RCC 7860 (cell line): ENCODE data around the gene SEC22C.
"Not testable (repeated sequence)": the region's sequence is repeated elsewhere in the genome, so short reads cannot be mapped to it uniquely, and the experiment has no call there.

Experiments used
- DNase-seq: peaks from one replicate; pipeline ENCODE4 v3.0.0-alpha.2; 2015; ENCODE audit warnings: low spot score
- FAIRE-seq: peaks from 2 replicates; lab custom pipeline; 2012; peaks lifted over from hg19 to GRCh38; lab: Jason Lieb, UNC

SEC22C gene

DNA sequence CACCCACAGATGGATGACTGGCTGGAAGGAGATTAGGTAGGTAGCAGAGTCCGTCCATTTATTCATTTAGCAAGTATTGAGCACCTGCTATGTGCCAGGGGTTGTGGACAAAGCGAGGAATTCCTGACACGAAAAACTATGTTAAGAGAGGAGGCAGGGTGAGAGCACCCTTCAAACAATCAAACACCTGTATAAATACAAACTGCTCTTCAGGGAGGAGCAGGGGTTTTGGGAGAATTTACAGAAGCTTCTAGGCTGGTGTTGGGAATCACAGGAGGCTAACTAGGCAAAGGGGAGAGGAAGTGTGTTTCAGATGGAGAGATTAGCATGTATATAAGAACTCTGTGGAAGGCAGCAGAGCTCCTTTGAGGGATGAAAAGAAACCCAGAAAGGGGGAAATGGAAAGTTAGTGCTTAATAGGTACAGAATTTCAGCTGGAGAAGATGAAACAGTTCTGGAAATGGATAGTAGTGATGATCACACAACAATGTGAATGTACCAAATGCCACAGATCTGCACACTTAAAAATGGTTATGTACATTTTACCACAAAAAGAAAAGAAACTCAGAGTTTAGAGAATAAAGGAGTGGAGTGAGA is 805 bp upstream of the SEC22C start:
- FAIRE-seq (no peak), DNase-seq (no peak)

DNA sequence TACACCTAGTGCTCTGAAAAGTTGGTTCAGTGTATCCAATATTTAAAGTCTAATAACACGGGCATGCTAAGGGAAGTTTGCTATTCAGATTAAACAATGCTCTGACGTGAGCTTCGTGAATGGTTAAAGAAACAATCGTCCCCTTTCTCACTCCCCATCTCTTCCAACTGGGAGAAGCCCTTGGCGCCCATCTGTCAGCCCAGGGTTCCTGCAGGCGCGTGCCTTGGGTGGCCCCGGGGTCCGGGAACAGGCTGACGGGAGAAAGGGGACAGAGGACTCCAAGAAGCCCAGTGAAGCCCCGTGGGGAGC is 413 bp downstream of the SEC22C start:
- DNase-seq (no peak), FAIRE-seq (no peak)

DNA sequence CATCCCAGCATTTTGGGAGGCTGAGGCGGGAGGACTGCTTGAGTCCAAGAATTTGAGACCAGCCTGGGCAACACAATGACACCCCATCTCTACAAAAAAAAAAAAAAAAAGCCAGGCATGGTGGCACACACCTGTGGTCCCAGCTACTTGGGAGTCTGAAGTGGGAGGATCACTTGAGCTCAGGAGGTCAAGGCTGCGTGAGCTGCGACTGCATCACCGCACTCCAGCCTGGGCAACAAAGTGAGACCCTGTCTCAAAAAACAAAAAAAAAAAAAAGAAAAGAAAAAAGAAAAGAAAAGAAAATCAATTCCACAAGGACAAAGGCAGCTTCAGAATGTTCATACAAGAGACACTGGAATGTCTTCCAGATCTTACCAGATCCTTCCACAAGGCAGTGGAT is 2.4 kb downstream of the SEC22C start:
- not testable (repeated sequence) for DNase-seq, FAIRE-seq

DNA sequence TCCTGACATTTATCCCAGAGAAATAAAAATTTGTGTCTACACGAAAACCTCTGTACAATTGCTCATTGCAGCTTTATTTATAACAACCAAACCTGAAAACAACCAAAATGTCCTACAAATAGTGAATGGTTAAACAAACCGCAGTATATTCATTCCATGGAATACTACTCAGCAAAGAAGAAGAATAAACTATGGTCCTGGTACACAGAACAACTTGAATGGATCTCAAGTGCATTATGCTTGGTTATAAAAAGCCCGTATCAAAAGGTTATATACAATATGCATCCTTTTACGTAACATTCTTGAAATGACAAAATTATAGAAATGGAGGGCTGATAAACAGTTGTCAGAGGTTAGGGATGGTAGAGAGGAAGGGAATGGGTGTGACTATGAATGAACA is 3.7 kb downstream of the SEC22C start:
- FAIRE-seq: no peak
- no peak for DNase-seq

DNA sequence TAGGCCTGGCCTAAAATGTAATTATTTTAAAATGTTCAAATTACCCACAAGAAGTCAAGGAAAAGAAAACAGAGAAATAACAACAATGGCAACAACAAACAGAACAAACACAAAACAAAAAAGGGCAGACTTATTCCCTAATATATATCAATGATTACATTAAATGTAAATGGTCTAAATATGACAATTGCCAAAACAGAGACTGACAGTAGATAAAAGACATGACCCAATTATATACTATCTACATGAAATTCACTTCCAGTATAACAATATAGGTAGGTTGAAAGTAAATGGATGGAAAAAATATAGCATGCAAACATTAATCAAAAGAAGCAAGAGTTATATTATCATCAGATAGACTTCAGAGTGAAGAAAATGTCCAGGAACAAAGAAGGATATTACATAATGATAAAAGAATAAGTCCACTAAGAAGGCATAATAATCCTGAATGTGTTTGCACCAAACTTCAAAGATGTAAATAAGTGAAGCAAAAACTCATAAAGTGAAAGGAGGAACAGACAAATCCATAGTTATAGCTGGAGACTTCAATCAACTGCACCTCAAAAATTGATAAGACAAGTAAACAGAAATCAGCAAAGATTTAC is 6.5 kb downstream of the SEC22C start:
- no peak for FAIRE-seq
- no peak for DNase-seq

DNA sequence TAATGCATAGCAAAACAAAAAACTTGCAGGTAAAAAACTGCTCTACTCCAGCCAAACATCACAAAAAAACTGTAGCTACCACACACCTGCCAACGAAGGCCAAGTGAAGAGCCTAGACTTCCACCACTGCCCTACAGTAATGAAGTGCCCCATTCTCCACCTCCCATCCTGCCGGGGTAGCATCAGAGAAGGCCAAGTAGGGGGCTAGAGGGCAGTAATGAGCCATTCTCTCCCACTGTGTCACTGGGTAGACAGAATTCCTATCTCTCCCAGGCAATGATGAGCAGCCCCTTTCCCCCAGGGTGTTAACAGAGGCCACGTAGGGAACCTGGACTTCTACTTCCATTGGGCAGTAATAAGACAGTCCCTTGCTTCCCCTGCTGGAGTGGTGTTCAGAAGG is 9.5 kb downstream of the SEC22C start:
- DNase-seq (peak; percentile 20), FAIRE-seq (no peak)

DNA sequence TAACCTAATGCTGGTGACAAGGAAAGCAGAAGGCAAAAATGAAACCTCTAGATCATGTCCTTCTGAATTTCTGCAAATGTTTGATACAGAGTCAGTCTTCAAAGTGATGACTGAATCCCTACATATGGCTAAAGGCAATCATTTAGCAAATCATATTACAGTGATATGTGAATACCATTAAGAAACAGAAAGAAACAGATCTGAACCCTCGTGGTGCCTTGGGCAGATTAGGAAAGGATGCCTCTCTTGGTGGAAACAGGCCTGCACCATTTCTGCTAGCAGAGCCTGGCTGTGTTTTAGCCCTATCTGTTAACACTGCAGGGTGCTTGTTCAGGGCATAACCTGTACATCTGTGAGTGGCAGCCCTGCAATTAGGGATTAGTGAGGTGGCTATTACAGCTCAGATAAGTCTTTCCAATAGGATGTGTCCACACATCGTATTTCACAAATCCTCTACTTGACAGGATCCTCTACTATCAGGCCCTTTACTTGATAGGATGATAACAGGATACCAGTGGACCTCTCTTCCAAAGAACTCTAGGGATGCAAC is 12.1 kb downstream of the SEC22C start:
- DNase-seq: no peak
- no peak for FAIRE-seq

DNA sequence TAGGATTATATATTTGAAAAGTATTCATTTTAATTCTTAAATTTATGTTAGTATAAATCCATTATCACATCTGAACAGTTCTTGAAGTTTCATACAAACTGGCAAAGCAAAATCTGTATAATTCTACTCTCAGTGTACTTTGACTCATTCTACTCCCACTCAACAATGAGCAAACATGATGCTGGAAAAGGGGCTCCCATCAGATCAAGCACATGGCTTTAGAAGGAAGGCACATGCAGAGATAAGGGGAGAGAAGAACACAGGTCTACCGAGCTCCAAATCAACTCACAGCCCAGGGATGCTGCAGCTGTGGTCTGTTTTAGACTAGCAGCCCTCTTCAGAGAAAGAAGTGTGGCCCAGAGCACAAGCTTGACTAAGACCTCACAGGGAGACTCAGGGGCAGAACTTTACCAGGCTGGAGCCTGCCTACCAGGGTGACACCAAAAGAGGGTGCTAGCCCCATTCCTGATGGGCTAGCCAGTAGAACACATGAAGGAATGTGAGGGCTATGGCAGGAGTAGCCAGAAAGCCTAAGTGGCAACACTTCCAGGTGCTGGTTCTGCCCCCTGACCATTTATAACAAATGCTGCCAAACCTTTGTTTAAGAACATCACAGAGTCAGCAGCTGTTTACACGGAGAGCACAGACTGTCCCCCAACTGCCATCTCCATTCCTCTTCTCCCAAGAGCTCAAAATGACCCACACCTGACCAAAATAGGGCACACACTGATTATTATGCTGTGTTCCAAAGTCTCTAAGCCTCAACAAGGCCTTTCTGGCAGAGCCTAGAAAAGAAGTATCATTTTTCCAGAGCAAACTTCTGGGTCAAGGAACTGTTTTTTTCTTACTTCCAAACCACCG is 19.5 kb downstream of the SEC22C start:
- DNase-seq: no peak
- no peak for FAIRE-seq

DNA sequence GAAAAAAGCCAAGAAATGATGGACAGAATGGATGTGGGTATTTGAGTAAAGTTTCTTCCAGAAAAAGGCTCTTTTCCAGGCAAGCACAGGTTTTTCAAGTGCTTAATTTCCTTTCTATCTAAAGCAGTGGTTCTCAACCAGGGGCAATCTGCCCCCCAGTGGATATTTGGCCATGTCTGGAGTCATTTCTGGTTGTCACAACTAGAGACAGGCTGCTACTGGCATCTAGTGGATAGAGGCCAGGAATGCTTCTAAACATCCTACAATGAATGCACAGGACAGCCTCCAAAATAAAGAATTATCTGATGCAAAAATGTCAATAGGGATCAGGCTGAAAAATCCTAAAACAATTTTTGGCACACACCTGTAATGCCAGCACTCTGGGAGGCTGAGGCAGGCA is 23.9 kb downstream of the SEC22C start:
- no peak for FAIRE-seq
- no peak for DNase-seq

DNA sequence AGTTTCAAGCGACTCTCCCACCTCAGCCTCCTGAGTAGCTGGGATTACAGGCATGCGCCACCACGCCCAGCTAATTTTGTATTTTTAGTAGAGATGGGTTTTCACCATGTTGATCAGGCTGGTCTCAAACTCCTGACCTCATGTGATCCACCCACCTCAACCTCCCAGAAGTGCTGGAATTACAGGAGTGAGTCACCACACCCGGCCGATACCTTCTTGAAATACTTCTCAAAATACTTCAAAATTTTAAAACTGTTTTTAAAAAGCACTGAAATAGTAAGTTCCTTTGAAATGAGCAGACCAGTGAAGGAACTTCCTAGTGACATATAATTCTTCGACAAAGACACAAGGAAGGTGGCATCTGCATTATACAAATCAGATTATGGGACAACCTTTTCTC is 24.9 kb downstream of the SEC22C start:
- not testable (repeated sequence) for FAIRE-seq, DNase-seq

DNA sequence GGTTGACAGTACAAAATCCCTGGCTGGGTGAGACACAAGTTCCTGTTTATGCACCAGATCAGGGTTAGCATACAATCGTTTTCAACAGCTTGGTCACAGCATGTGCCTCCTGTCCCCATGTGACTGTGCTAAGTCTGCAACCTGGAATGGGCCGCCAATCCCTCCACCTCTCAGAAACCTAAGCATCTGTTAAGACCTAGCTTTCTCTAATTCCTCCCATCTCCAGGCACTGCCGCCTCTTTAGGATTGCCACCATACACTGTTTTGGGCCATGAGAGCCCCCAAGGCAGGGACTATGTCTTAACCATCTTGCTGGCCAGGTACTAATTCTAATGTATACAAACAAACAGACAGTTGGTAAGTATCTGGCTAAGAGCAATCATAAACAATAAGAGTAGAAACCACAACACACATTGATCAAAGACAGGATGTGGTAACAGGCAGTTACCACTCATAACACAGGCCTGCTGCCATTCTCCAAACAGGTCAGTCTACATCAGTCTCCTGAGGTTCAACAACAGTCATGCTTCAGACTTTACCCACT is 25.6 kb downstream of the SEC22C start:
- FAIRE-seq: no peak
- DNase-seq: no peak

DNA sequence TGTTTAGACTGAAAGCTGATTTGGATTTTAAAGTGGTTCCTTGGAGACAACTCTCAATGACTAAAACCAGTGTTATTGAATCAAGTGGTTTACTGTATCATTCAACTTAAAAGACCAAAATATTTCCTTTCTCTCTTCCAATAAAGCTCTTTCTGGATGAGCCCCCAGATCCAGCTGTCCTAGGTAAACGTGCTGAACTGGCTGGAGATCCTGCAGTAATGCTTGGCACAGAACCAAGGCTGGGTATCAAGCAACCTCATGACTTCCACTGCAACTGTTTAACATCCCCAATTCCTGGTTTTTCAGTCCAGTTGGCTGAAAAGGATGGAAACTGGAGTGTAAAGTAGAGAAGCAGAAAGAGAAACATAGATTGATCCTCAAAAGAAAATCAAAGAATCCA is 28.9 kb downstream of the SEC22C start:
- no peak for FAIRE-seq

DNA sequence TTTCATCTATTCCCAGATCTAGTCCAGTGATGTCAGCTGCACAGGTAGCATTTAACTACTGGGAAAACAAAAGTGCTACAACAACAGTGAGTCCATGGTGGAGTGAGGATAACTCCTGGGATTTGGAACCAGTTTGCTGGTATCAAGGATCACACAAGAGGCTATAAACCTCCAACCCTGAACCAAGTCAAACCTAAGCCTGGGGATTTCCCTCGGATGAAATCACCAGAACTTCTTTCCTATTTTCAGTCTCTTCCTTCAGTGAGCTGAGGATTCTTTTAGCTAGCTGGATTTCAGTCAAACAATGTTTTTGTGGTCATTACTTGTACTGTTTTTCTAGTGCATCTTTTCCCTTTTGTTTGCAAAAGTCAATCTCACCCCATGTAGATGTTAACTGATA is 31.5 kb downstream of the SEC22C start:
- DNase-seq (no peak), FAIRE-seq (no peak)

More for the DNA sequence above, 28.9 kb downstream of the SEC22C start:
- DNase-seq: no peak

DNA sequence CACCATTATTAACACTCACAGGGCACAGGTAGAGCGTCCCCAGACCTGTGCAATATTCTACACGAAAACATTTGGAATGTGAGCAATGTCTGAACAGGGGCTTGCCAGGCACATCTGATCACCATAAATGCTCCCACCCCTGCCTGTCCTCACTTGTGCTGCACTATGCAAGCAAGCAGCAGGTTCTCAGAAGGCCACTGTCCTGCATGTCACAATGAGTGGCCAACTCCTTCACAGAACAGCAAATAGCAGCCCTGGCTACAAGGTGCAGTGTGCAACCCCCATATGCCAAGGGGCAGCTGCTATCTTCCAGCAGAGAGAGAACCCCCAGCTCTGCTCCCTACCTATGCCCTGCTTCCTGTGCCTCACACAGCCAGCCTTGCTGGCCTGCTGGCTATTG is 32.6 kb downstream of the SEC22C start:
- DNase-seq (no peak), FAIRE-seq (no peak)

DNA sequence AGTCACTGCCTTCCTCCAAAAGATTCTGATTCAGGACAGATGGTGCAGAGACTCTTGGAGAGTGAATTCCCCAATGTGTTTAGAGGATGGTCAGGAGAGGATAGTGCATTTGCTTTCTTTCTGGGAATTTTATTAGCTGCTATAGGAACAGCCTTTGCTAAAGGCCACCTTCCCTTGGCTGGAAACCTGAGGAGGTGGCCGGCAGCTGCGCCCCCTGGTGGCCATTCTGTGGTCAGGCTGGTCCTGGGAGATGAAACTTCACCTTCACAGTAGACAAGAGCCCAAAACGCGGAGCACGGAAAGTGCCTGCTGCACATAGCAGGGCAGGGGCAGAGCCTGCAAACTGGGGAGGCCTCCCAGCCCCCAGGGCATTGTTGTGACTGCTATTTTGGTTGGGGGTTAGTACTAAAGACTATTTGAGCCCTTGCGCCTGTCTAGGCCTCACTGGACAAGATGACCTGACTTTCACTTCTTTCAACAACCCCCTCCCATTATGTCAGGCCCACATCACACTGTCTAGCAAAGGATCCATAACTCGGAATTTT is 34.3 kb downstream of the SEC22C start:
- no peak for FAIRE-seq
- DNase-seq: peak; percentile 8

DNA sequence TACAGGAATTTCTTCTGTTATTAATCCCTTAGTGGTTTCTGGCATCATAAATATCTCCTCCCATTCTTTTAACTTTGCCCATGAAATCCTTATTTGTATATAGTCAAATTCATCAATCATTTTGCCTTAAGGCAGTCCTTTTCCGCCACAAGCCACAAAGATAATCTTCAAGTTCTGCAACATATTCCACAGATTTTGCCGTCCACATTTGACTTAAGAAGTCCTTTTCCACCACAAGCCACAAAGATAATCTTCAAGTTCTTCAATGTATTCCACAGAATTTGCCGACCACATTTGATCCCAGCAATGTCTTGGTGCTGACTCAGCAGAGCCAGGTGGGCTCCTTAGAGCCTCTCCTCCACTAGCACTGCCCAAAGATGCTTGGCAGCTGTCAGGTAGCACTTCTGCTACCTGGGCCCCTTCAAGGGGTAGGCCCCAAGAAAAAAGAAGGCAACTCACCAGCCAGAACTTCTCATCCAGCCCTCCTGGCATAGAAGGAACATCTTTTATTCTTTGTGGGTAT is 35.0 kb downstream of the SEC22C start:
- DNase-seq (no peak), FAIRE-seq (no peak)

DNA sequence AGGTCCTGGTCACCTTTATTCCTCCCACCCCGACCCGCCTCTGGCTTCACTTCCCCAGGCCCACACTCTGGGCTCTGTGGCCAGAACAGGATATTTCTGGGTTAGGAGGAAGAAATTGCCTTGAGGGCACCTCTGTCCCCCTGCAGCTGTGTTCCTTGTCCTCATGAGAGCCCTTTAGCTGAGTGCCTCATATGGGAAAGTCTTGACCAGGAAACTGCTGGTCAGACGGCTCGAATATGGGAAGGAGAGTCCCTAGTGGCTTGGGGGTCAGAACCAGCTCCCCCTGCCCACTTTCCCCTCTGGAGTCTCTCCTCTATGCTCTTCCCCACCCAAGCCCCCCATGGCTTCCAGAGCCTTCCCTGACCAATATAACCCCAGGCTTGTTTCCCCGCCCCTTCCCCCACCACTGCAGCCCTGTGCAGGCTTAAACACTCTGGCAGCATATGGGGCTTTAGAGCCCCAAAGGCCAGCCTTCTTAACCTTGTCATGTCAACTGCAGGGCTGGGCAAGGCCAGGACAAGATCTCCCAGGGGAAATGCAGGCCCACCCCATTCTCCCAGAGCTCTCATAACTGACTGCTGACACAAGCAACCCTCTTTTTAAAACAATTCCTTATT is 36.4 kb downstream of the SEC22C start:
- no peak for FAIRE-seq
- no peak for DNase-seq

DNA sequence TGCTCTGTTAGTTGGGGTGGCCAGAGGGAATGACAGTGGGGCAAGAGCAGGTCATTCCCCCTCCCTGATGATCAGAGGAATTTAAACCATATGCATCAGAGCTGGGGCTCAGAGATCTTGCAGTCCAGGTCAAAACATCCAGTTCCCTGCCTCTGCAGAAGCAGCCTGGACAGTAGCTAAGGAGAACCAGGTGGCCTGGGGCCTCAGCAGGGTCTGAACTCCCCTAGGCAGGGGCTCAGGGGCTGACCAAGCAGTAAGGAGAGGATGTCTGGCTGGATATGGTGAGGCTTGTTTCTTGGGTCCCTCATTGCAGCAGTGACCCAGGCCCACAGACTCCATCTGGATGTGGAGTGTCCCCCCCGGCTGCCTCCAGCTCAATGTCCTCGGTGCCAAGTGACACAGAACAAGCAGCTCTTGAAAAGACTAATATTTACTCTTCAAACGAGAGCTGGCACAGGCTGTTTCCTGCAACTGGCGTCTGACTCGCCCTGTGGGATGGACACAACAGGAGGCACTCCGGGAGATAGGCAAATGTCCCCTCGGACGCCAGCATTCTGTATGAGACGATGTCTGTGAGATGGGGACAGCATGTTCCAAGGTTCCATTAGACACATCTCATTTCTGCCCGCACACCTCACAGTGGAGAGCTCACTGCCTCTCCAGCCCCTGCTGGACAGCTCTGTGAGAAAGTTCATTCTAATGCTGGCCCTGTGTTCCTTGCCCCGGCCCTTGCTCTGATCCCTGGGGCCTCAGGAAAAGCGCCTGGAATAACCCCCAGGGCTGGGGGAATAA is 37.1 kb downstream of the SEC22C start:
- DNase-seq: no peak
- no peak for FAIRE-seq

DNA sequence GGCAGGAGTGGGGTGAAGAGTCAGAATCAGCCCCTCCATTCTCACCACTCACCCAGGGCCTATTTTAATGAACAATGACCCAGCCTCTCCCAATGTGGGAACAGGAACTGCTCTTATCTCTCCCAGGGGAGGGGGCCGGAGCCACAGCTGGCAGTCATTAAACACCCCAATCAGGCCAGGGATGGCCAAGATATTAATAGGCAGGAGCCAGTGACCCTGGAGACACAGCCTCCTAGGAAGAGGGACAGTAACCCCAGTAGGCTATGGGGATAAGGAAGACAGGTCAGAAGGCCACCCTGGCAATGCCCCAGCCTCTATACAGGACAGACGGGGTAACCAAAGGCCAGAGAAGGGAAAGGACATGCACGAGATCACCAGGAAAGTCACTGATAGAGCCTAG is 40.7 kb downstream of the SEC22C start:
- FAIRE-seq (no peak), DNase-seq (no peak)
